H9 (cell line): ENCODE results near the gene CHPF2. TPM values are rescaled to one million over a fixed set of nuclear protein-coding genes. Genes with fewer than 3 reads are reported as not detected.

ENCODE experiments used
- DNase-seq: peaks from one replicate; pipeline ENCODE4 v3.0.0-alpha.2; 2017
- H2AFZ ChIP-seq: one replicate; pipeline ENCODE4 v1.6.1; 2013; ENCODE audit warnings: mild to moderate bottlenecking, low read length, control low read depth, moderate library complexity
- H2AK5ac ChIP-seq: 2 replicates; pipeline ENCODE4 v1.6.1; 2013; ENCODE audit warnings: low read length, control low read depth, mixed read lengths; ENCODE audit not compliant: insufficient read length
- H2BK120ac ChIP-seq: one replicate; pipeline ENCODE4 v1.6.1; 2013; ENCODE audit warnings: low read depth, mild to moderate bottlenecking, low read length, control low read depth, inconsistent platforms; ENCODE audit not compliant: poor library complexity, severe bottlenecking
- H2BK12ac ChIP-seq: 2 replicates; pipeline ENCODE4 v1.6.1; 2013; ENCODE audit warnings: low read length, control low read depth, mixed read lengths, low read depth; ENCODE audit not compliant: insufficient read length
- H2BK15ac ChIP-seq: 2 replicates; pipeline ENCODE4 v1.6.1; 2013; ENCODE audit warnings: low read depth, low read length, control low read depth
- H2BK20ac ChIP-seq: one replicate; pipeline ENCODE4 v1.6.1; 2013; ENCODE audit warnings: low read depth, mild to moderate bottlenecking, low read length, control low read depth, inconsistent platforms; ENCODE audit not compliant: poor library complexity, severe bottlenecking
- H2BK5ac ChIP-seq: 2 replicates; pipeline ENCODE4 v1.6.1; 2013; ENCODE audit warnings: low read length, control low read depth, mixed read lengths; ENCODE audit not compliant: insufficient read length
- H3K14ac ChIP-seq: 2 replicates; pipeline ENCODE4 v1.6.1; 2013; ENCODE audit warnings: low read length, control low read depth; ENCODE audit not compliant: insufficient read depth
- H3K18ac ChIP-seq: 2 replicates; pipeline ENCODE4 v1.6.1; 2013; ENCODE audit warnings: low read depth, mild to moderate bottlenecking, mixed read lengths, low read length, control low read depth; ENCODE audit not compliant: insufficient read length
- H3K23ac ChIP-seq: 2 replicates; pipeline ENCODE4 v1.6.1; 2013; ENCODE audit warnings: low read length, control low read depth, mixed read lengths, low read depth; ENCODE audit not compliant: insufficient read length
- H3K23me2 ChIP-seq: 2 replicates; pipeline ENCODE4 v1.6.1; 2013; ENCODE audit warnings: low read depth, mild to moderate bottlenecking, mixed read lengths, low read length, control low read depth; ENCODE audit not compliant: insufficient read length, poor library complexity, severe bottlenecking
- H3K27ac ChIP-seq: 2 replicates; pipeline ENCODE4 v1.5.1; 2013; ENCODE audit warnings: low read length, control low read depth, mixed read lengths, low read depth; ENCODE audit not compliant: insufficient read length
- H3K27me3 ChIP-seq: 2 replicates; pipeline ENCODE4 v1.6.1; 2013; ENCODE audit warnings: low read length, control low read depth, inconsistent platforms; ENCODE audit not compliant: insufficient read depth
- H3K4ac ChIP-seq: 2 replicates; pipeline ENCODE4 v1.6.1; 2013; ENCODE audit warnings: low read depth, mild to moderate bottlenecking, control low read depth, inconsistent platforms, low read length, moderate library complexity
- H3K4me1 ChIP-seq: 2 replicates; pipeline ENCODE4 v1.6.1; 2013; ENCODE audit warnings: low read length, control low read depth, inconsistent platforms; ENCODE audit not compliant: insufficient read depth
- H3K4me2 ChIP-seq: 2 replicates; pipeline ENCODE4 v1.6.1; 2013; ENCODE audit warnings: low read length, control low read depth, mixed read lengths; ENCODE audit not compliant: insufficient read length, insufficient read depth
- H3K56ac ChIP-seq: 2 replicates; pipeline ENCODE4 v1.6.1; 2013; ENCODE audit warnings: low read depth, mild to moderate bottlenecking, mixed read lengths, low read length, control low read depth; ENCODE audit not compliant: insufficient read length
- H3K79me1 ChIP-seq: 2 replicates; pipeline ENCODE4 v1.6.1; 2013; ENCODE audit warnings: low read depth, mild to moderate bottlenecking, moderate library complexity, low read length, control low read depth, inconsistent platforms; ENCODE audit not compliant: insufficient read depth, poor library complexity, severe bottlenecking
- H3K79me2 ChIP-seq: 2 replicates; pipeline ENCODE4 v1.6.1; 2013; ENCODE audit warnings: low read length, control low read depth, inconsistent platforms; ENCODE audit not compliant: insufficient read depth
- H3K9ac ChIP-seq: 2 replicates; pipeline ENCODE4 v1.6.1; 2013; ENCODE audit warnings: low read length, control low read depth, mixed read lengths; ENCODE audit not compliant: insufficient read length; ENCODE audit errors: extremely low read depth
- H3K9me3 ChIP-seq: one replicate; pipeline ENCODE4 v1.6.1; 2013; ENCODE audit warnings: low read depth, low read length, inconsistent platforms; ENCODE audit not compliant: control insufficient read depth
- H3T11ph ChIP-seq: one replicate; pipeline ENCODE4 v1.6.1; 2013; ENCODE audit warnings: mild to moderate bottlenecking, low read length, control low read depth, inconsistent platforms
- H4K20me1 ChIP-seq: one replicate; pipeline ENCODE4 v1.6.1; 2013; ENCODE audit not compliant: control insufficient read depth, insufficient read length, insufficient read depth
- H4K5ac ChIP-seq: 2 replicates; pipeline ENCODE4 v1.6.1; 2013; ENCODE audit warnings: low read depth, mild to moderate bottlenecking, mixed read lengths, low read length, control low read depth; ENCODE audit not compliant: insufficient read length
- H4K8ac ChIP-seq: replicated peaks from 2 replicates; pipeline ENCODE4 v1.6.1; 2013; ENCODE audit warnings: low read length, control low read depth, mixed read lengths, low read depth; ENCODE audit not compliant: insufficient read length
- H4K91ac ChIP-seq: 2 replicates; pipeline ENCODE4 v1.6.1; 2013; ENCODE audit warnings: low read depth, mild to moderate bottlenecking, moderate library complexity, mixed read lengths, low read length, control low read depth; ENCODE audit not compliant: insufficient read length
- H3K27ac Mint-ChIP-seq, 3 experiments: 2 replicates in 2 of 3; 3 replicates in 1 of 3; pipeline ENCODE4 v1.8.0; 2020 to 2021; ENCODE audit warnings: mixed read lengths in 3 of 3, mild to moderate bottlenecking in 1 of 3, moderate library complexity in 1 of 3
- H3K27me3 Mint-ChIP-seq: 2 replicates; pipeline ENCODE4 v1.8.0; 2021; ENCODE audit warnings: low read depth, mild to moderate bottlenecking, moderate library complexity, mixed read lengths
- H3K36me3 Mint-ChIP-seq, 3 experiments: 2 replicates in 2 of 3; 3 replicates in 1 of 3; pipeline ENCODE4 v1.8.0; 2020 to 2021; ENCODE audit warnings: low read depth in 3 of 3, mixed read lengths in 3 of 3; ENCODE audit not compliant: insufficient read depth in 1 of 3
- H3K4me1 Mint-ChIP-seq, 2 experiments: 2 replicates each; pipeline ENCODE4 v1.8.0; 2020; ENCODE audit warnings: mixed read lengths in 2 of 2
- H3K4me3 Mint-ChIP-seq, 2 experiments: 2 replicates in 1 of 2; 3 replicates in 1 of 2; pipeline ENCODE4 v1.8.0; 2020 to 2021; ENCODE audit warnings: mild to moderate bottlenecking in 2 of 2, mixed read lengths in 2 of 2, moderate library complexity in 1 of 2
- H3K9me3 Mint-ChIP-seq, 2 experiments: 2 replicates in 1 of 2; 3 replicates in 1 of 2; pipeline ENCODE4 v1.8.0; 2020; ENCODE audit warnings: mild to moderate bottlenecking in 2 of 2, mixed read lengths in 2 of 2, moderate library complexity in 1 of 2
- CTCF ChIP-seq: fragments of 200-600 bp; sonication (generic); conservative IDR thresholded peaks from 3 replicates; pipeline ENCODE4 v1.8.0; 2021; ENCODE audit warnings: antibody characterized with exemption, mild to moderate bottlenecking
- WGBS: extraction: QIAGEN DNeasy Blood & Tissue Kit; methylation state at CpG from one replicate; pipeline ENCODE4 v1.1.7; 2013; ENCODE audit warnings: missing lambda C conversion rate, low lambda C conversion rate, mixed read lengths; ENCODE audit not compliant: insufficient read length; ENCODE audit errors: extremely low coverage; 5-methylcytosine and 5-hydroxymethylcytosine counted together
- total RNA-seq: library from RNA; stranded (reverse); gene quantifications from 2 replicates; pipeline ENCODE4 v1.2.1, GENCODE V29; 2021

The CHPF2 gene
- total RNA-seq, 1 experiment from 2014 or later = 25.7 TPM

GRCh38 chr7:151235091-151235787 lies 3.0 kb downstream of the CHPF2 start:
- Histone ChIP-seq H3K56ac (no peak overlapping the region), H3K23ac (no peak overlapping the region), H3K4me2 (no peak overlapping the region), H4K91ac (no peak overlapping the region), H3K9ac (no peak overlapping the region), H3T11ph (no peak overlapping the region), H3K23me2 (peaks cover 9% of the 10 kb centered on the region), H2AK5ac (no peak overlapping the region), H3K18ac (no peak overlapping the region), H3K9me3 (no peaks in the 10 kb centered on the region), H4K8ac (no peak overlapping the region), H2BK5ac (no peak overlapping the region), H2BK120ac (no peak overlapping the region), H2BK20ac (no peak overlapping the region), H3K14ac (no peak overlapping the region), H2BK12ac (no peak overlapping the region), H4K20me1 (no peaks in the 10 kb centered on the region), H2AFZ (no peak overlapping the region), H3K27me3 (no peaks in the 10 kb centered on the region), H3K4me1 (no peaks in the 10 kb centered on the region; the same call in 1 of the 2 replicates), H2BK15ac (no peak overlapping the region), H3K27ac (no peak overlapping the region), H3K79me2 (peaks cover 6% of the 10 kb centered on the region; the same call in 1 of the 2 replicates), H3K79me1 (no peaks in the 10 kb centered on the region), H4K5ac (no peak overlapping the region), H3K4ac (no peak overlapping the region)
- Mint-ChIP-seq H3K27me3 (no peaks in the 10 kb centered on the region; the same call in 1 of the 2 replicates), H3K4me3 (no peak overlapping the region; a peak in 1 of 5 replicates), H3K27ac (no peak overlapping the region), H3K36me3 (peaks cover 2 to 27% (median 19%) of the 10 kb centered on the region in 3 experiments; a peak in 6 of 7 replicates), H3K9me3 (no peaks in the 10 kb centered on the region), H3K4me1 (peaks cover 17 to 18% of the 10 kb centered on the region in 2 experiments)
- DNase-seq = no peak
- TF ChIP-seq CTCF = no peak
- WGBS = no CpG with 5 or more reads among the region's 28 CpGs
